HPDE6-E6E7 (cell line): ENCODE measurements around the gene SMPDL3B.

Source experiments
- DNase-seq: peaks from one replicate; pipeline ENCODE4 v3.0.0; 2011; ENCODE audit warnings: missing footprints; ENCODE audit errors: extremely low spot score

SMPDL3B gene, protein sequence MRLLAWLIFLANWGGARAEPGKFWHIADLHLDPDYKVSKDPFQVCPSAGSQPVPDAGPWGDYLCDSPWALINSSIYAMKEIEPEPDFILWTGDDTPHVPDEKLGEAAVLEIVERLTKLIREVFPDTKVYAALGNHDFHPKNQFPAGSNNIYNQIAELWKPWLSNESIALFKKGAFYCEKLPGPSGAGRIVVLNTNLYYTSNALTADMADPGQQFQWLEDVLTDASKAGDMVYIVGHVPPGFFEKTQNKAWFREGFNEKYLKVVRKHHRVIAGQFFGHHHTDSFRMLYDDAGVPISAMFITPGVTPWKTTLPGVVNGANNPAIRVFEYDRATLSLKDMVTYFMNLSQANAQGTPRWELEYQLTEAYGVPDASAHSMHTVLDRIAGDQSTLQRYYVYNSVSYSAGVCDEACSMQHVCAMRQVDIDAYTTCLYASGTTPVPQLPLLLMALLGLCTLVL

DNA sequence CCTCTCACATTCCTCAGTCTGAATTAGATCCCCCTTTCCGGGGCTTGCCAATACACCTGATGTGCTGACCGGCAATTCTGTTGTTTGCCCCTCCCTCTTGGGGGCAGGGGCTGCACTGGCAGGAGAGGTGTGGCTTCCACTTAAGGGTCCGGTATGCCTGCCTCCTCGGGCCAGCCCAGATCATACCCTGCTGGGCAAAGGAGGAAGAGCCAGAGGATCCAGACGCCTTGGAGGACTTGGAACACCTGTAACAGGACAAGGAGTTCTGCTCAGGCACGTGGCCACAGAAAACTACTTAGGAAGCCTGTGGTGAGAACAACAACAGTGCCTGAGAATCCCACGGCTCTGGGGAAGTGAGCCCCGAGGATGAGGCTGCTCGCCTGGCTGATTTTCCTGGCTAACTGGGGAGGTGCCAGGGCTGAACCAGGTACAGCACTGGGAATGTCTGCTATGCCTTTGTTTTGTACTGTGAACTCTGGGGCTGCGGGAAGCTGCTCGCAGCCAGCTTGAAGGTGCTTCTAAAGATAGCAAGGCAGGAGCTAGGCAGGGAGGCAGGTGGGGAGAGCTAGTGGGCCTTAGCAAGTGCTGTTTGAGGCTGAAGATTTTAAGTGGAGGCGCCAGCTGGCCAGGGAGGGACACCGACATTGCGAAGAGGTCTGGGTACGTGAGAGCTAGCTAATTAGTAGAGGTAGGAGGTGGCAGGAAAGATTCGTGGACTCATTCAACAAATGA, at the start of gene SMPDL3B:
SMPDL3B (plus strand) TSS at position 183 of the 732 bp plus-strand sequence; CDS start at position 367, 184 bp downstream.
- DNase-seq, result peak; percentile 80

DNA sequence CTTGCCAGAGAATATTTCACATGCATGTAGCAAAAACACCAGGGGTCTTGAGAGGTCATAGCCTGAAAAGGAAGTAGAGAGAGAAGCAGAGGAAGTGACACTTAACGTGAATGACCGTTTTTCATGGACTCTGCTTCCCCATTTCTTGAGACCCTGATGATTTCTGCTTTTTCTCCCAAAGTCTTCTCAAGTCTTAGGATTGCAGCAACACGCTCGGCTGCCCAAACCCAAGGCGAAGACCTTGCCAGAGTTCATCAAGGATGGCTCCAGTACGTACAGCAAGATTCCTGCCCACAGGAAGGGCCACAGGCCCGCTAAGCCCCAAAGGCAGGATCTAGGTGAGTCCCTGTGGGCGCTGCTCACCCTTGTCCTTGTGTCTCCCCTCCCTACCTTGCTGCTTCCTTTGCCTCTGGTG, 49.7 kb upstream of the SMPDL3B start:
- no peak for DNase-seq

DNA sequence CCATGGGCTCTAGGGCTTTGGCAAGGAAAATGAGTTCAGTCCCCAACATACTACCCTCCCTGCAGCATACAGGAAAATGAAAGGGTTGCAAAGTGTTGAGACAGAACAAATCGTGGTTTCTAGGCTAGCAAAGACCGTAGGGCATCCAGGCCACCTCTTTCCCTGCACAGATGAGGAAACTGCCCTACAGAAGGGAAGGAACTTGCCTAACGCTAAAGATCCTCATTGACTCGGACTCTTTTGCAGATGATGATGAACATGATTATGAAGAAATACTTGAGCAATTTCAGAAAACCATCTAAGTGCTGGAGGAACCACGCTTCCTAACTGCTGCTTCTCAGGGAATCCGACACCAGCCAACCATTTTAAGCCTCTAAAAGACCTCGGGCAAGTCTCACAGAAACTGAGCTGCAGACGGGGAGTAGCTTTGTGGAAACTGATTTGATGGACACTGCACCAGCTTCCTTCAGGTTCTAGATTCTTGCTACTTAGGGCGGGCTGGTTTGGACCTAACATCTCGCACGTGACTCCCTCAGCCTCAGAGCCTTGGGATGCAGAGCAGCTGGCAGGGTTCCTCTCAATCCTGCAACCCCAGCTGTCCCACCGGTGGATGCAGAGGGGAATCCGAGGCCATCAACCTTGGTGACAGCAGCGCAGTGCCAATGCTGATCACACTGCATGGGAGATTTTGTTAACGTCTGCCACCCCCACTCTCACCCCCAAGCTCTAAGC, 49.0 kb upstream of the SMPDL3B start:
- DNase-seq, result no peak

DNA sequence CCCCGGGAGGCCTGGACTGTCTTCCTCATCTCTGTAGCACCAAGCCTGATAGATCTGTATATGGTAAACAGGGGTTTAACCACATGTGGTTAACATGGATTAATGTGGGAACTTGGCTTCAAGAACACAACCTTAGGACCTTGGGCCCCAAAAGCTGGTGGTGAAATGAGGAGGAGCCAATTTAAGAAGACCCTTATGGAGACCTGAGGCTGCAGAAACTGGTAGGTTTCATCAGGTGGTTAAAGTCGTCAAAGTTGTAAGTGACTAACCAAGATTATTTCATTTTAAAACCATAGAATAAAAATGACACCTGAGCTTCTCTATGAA, 48.5 kb upstream of the SMPDL3B start:
- DNase-seq, result no peak

DNA sequence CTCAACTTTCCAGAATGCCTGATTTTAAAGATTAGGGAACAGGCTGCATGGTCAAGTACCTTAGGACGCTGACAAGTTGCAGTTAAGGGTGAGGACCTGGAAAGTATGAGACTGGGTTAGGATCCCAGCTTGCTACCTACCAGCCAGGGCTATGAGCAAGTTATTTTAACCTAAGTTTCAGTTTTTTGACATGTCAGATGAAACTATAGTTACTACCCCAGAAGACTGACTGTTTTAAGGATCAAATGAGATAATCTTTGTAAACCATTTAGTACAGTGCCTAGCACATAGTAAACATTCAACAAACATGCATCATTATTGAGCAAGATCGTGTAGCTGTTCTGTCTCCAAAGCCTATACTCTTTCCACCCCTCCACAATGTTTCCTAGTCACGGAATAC, 48.1 kb upstream of the SMPDL3B start:
- DNase-seq, result no peak

DNA sequence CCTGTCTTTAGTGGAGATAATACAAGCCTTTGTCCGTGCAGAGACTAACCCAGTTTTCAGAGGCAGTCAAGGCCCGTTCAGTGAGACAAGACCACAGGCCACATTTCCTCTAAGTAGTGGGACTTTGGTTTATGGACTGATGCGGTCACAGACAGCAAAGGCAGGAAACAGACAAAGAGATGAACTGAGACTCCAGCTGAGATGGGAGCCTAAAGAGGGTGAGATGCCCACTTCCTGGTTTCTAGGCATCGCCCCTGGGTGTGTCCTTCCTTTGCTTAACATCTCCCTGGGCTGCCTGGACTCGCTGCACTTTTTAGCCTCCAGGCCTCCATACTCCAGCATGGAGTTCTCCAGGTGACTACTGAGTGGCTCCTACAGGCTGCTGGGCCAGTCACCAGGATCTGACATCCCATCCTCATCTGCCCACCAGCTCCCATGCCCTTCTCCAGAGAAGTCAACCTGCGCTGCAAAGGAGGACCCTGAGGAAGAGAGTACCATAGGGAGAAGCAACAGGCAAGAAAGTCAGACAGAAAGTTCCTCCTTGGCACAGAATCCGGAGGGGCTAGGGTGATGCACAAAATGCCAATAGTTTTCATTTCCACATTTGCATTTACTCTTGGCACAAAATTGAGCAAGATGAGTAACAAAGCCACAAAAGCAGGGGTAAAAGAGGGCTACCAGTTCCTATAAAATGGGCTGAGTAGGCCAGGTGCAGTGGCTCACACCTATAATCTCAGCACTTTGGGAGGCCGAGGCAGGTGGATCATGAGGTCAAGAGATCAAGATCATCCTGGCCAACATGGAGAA, 47.4 kb upstream of the SMPDL3B start:
- no peak for DNase-seq

DNA sequence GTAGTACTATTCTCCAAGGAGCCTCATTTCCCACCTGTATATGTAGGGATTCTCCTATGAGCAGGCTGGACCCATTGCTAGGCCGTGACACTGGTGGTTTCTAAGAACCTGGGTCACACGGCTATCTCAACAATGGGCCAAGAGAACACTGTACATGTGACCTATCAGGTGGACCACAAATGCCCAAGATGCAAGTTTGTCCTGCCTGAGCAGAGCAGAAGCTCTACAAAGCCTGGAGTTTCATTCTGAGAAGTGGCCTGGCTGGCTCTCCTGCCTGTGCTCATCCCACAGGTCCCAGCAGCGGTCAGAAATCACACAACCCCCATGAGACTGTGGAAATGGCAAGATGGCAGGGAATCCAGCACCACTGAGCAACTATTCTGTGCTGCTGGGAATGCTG, 45.3 kb upstream of the SMPDL3B start:
- no peak for DNase-seq

DNA sequence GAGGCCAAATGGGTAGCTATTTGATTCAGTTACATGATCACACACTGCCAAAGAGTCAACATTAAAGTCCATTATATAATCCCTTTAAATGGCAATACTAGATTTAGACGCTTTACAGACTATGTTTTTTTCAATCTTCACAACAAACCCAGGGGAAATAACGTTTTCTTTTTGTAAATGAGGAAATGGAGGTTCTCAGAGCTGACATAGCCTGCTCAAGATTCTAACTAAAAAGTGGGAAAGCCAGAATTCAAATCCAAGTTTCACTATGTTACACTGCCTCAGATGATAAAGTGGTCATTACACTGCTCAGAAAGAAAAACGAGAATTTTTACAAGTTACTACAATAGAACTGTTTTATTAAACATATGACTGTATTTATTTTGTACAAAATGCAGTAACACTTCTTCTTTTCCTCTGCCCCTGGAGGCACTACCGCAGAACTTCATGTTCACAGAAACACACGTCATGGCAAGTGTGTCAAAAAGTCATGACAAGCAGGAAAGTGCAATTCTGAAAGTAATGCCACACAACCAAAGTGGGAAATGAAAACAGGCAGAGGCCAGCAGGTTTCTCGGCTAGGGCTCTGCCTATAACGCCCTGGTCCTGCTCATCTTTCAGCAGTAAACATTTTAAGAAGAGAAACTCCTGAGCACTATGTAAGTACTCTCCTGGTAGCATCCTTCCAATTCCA, 43.5 kb upstream of the SMPDL3B start:
- DNase-seq, result no peak

DNA sequence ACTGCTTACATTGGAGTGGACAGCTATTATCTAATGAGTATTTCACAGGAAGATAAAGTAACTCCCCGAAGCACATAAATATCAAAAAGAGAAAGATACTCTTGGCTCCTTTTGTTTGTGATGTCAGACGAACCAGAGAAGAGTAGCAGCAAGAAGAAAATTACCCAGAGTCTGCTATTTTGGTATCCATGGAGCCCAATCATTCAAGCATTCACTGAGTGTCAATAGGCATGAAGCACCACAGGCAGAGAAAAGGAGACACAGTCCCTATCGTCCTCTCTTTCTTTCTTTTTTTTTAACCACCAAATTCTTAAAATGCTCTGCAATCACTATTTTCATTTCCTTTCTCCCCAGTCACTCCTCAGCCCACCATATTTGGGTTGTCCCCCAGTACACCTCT, 40.3 kb upstream of the SMPDL3B start:
- DNase-seq, result no peak

DNA sequence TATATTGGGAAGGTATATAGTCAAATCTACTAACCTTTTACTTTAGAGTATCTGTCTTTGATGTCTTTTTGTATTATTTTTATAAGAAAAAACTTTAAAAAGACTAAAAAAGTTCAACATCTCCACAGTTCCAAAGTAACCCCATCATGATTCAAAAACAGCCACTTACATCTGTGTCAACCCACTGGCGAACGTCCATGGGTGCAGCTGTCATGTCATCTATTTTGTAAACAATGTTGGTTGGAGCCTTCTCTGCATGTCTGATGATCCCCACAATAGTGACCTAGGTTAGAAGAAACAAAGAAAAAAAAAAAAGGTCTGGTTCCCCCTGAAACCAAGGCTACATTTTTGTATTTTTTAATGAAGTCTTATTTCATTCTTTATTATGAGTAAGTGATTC, 28.0 kb upstream of the SMPDL3B start:
- no peak for DNase-seq

DNA sequence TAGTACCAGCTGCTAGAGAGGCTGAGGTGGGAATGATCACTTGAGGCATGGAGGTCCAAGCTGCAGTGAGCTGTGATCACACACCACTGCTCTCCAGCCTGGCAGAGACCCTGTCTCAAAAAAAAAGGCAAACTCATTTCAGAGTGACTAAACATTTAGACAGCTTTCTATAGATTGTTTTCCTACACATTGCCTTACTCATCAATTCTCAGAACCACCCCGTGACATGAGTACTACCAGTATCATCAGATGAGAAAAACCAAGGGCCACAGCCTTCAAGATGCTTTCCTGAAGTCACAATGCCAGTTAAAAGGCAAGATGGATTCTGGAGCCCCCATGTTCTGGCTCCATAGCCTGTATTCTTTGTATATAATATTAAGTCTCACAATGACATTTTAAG, 22.4 kb upstream of the SMPDL3B start:
- no peak for DNase-seq

DNA sequence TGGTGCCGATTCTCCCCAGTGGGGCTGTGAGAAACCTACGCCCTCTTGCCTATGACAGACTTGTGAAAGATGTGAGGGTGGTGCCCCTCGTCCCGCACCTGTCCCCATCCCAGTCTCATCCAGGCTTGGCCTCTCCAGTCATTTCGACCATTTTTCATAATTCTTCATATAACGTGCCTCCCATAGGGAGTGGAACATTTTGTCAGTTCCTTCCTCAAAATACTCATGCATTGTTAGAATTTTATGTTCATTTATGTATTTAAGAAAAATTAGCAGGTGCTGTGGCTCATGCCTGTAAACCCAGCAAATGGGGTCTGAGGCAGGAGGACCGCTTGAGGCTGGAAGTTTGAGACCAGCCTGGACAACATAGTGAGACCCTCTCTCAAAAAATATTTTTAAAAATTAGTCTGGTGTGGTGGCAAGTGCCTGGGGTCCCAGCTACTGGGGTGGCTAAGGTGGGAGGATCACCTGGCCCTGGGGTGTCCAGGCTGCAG, 19.7 kb upstream of the SMPDL3B start:
- no peak for DNase-seq

DNA sequence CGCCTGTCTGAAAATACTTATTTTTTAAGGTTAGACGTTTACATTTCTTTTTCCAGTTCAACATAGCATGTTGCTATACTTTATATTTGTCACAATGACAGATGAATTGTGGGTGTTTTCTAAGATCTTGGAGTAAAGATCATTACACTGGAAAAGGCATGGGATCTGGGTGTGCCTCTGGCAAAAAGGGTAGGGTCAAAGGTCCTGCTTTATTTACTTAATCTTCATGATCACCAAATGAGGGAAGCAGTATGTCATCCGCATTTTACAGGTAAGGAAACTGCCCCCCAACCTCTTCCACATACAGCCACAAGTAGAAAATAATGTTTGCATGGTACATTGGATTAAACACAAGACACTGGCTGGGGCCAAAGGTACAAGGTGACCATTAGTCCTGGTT, 12.5 kb upstream of the SMPDL3B start:
- DNase-seq, result no peak

DNA sequence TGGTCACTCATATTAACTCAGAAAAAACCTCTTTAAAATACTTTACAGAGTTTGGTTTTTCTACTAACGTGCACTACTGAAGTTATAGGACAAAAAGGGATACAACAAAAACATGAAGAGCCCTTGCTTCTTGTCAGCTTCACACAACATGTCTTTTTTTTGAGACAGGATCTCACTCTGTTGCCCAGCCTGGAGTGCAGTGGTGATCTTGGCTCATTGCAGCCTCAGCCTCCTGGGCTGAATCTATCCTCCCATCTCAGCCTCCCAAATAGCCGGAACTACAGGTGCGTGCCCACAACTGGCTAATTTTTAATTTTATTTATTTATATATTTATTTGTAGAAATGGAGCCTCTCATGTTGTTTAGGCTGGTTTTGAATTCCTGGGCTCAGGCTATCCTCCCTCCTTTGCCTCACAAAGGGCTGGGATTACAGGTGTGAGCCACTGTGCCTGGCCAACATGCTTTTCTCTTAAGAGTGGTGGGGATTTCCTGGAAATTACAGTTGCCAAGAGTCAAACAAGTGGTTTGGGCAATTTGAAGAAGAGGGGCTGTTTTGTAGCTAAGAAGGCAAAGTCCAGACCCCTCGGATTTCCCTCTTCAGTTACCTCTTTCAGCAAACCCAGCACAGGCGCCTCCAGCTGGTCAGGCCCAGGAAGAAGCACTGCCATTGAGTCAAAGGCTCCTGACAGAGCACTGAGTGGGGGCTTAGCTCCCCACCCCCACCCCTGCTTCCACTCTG, 6.4 kb upstream of the SMPDL3B start:
- DNase-seq, result no peak

DNA sequence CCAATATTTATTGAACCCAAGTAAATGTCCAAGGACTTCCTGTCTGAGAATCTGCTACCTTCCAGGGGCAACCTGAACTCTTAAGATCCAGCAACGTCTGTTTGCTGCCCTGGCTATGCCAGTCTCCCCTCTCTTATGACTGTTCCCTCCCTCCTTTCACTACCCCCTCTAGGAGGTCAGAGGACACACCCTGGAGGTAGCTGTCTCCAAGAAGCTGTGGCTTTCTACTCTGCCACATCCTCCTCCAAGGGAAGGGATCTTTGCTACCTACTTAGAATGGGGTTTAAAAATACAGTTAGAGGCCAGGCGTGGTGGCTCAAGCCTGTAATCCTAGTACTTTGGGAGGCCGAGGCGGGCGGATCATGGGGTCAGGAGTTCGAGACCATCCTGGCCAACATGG, 3.6 kb upstream of the SMPDL3B start:
- no peak for DNase-seq

DNA sequence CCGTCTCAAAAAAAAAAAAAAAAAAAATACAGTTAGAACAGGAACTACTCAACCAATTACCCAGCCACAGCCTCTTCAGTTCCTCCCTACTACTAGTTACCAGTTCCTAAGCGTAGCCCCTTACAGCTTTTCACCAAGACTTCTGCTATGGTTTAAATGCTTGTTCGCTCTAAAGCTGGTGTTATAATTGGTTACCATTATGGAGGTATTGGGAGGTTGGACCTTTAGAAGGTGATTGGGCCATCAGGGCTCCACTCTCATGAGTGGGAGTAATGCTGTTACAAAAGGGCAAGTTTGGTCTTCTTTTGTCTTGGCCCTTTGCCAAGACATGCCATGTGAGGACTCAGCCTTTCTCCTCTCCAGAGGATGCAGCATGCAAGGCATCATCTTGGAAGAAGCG, 3.0 kb upstream of the SMPDL3B start:
- DNase-seq, result no peak

DNA sequence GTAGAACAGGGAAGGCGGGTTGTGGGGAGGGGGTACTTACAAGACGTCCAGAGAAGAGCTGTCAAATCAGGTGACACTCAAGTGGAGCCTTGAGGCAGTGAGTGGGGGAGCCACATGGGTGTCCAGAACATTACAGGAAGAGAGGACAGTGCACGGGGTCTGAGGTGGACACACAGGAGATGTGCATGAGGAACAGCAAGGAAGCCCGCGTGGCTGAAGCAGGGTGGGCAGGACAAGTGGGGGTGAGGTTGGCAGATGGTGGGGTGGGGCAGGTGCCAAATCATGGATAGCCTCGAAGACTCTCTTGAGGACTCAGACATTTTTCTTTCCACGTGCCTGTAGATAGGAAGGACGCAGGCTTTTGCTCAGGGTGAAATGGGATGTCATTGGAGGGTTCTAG, 921 bp downstream of the SMPDL3B start:
- no peak for DNase-seq

DNA sequence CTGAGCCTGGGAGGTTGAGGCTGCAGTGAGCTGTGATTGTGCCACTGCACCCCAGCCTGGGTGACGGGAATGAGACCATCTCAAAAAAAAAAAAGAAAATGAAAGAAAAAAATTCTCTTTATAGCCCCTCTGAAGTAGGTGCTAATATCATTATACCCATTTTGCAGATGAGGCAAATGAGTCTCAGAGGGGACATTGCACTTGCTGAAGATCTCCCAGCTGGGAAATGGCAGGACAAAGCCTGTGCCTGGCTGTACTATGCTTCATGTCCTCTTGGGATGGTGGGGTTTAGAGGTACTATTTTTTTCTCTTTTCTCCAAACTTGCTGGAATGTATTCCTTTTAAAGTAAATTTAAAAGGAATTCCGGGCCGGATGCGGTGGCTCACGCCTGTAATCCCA, 1.6 kb downstream of the SMPDL3B start:
- DNase-seq, result no peak

DNA sequence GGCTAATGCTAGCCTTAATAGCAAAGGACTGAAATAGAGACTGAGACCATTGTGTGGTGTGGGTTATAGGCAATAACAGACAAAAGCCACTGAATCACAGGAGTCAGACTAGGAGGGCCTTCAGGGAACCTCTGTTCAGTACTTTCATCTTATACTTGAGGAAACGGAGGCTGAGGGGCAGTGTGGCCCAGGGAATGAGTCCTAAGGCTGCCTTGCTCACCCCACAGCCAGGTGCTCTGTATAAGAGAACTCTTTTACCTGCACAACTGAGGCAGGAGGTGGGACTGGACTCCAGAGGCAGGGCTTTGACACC, 2.7 kb downstream of the SMPDL3B start:
- no peak for DNase-seq

DNA sequence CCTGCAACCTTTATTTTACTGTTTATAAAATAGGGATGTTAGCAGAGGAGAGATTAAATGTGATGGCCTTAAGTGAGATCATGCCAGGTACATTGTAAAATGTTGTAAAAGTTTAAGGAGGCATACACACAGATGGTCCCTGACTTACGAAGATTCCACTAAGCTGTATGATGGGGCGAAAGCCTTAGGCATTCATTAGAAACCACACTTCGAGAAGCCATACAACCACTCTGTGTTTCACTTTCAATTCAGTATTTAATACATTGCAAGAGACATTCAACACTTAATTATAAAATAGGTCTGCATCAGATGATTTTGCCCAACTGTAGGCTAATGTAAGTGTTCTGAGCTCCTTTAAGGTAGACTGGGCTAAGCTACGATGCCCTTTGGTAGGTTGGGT, 3.7 kb downstream of the SMPDL3B start:
- no peak for DNase-seq

DNA sequence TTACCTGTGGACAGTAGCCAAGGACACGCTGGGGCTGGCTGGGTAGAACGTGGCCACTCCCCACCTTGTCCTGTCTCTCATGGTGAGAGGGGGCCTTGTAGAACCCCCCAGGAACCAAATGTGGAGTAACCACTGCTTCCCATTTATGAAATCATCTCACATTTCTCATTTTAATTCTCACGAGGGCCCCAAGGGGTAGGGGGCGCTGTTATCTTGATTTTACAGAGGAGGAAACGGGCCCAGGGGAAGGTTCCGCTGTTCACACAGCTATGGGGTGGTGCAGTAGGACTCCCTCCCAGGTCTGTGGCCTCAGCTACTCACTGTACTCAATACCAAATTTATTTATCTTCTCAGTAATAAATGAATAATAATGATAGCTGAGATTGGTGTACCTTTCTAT, 5.5 kb downstream of the SMPDL3B start:
- DNase-seq, result no peak
